Activated CD4-positive, alpha-beta T cell treated with anti-CD3 and anti-CD28 coated beads, Interleukin-2, amount 50 U/mL, for 24 hours (primary cell): Measurements from ENCODE around the gene ADSL.

Source experiments
- DNase-seq, 2 donors: peaks; one replicate each; pipeline ENCODE4 v3.0.0-alpha.2; 2020; ENCODE audit warnings: low read depth in 1 of 2, low spot score in 1 of 2

Gene ADSL

GRCh38 chr22:40403651-40404050, 57.4 kb downstream of the ADSL start:
- no peak for DNase-seq

DNA sequence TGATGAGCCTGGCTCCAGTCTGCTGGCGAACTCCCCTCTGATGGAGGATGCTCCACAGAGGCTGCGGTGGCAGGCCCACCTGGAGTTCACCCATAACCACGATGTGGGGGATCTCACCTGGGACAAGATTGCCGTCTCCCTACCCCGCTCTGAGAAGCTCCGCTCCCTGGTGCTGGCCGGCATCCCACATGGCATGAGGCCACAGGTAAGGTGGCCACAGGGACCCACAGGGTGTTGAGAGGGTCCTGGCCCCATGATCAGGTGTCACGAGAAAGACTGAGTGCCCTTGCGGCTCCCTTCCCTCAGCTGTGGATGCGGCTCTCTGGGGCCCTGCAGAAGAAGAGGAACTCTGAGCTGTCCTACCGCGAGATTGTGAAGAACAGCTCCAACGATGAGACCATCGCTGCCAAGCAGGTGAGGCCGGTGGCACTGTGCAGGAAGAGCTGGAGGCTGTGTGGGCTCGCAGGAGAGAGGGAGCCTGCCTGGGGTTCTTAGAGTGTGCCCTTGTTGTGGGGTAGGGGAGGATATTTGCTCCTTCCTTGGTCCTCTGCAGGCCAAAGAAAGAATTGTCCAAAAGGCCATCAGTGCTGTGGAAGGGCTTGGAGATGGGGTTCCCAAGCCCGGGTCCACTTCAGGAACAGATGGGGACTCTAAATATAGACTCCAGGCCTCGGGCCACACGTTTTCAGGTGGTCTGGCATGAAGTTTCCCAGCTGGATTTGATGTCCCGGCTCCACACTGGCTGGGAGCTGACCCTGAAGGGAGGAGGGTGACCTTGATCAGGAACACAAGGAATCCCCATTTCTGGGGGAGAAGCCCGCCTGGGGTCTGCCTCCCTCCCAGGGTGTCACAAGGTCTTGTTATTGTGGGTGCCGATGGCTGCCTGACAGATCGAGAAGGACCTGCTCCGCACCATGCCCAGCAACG, 58.2 kb downstream of the ADSL start:
- DNase-seq = no peak

- DNase-seq = no peak
Observed at GRCh38 chr22:40405178-40406062, 59.1 kb downstream of the ADSL start.

GRCh38 chr22:40406063-40406890, 60.0 kb downstream of the ADSL start:
- DNase-seq = no peak

- no peak for DNase-seq
Observed at GRCh38 chr22:40407021-40407761, 60.9 kb downstream of the ADSL start.

- no peak for DNase-seq
Observed at GRCh38 chr22:40407831-40408717, 61.8 kb downstream of the ADSL start.

DNA sequence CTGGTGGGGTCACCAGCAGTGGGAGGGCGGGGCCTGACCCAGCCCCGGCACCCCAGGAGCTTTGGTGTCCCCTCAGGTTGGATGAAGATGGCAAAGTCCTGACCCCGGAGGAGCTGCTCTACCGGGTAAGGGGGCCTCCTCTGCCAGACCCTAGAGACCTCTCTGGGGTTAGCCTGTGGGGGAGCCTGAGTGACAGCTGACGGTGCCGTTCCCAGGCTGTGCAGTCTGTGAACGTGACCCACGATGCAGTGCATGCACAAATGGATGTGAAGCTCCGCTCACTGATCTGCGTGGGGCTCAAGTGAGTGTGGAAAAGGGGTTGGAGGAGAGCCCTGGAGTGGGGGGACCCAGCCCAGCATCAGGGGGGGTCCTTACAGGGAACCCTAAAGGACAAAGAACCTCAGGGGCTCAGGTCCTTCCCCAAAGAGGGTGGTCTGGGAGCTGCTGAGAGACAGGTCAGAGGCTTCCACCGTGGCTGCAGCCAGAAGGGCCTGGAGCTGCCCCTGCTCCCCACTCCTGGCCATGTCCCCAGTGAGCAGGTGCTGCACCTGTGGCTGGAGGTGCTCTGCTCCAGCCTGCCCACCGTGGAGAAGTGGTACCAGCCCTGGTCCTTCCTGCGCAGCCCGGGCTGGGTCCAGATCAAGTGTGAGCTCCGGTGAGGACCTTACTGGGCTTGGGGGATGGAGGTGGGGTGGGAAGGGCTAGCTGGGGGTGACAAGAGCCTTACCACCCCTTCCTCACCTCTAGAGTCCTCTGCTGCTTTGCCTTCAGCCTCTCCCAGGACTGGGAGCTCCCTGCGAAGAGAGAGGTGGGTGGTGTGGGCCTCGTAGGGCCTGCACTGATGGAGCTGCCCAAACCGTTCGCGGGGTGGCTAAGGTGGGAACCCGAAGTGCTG, 62.7 kb downstream of the ADSL start:
- DNase-seq = no peak

DNA sequence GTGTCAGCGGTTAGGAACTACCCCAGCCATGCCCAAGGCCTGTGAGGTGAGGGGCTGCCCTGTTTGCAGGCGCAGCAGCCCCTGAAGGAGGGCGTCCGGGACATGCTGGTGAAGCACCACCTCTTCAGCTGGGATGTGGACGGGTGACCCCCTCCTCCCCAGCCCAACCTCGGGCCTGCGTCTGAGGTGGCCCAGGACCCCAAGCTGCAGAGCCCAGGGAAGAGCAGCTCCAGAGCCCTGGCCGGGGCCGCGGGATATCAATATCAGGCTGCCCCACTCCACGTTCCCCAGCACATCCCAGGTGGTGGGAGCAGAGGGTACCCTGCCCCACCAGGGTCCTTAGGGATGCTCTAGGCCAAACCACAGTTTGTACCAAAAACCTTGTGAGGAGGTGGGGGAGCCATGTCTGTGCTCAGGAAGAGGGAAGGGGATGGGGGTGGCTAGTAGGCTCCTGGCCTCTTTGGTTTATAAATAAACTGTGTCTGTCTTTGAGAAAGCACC, 63.4 kb downstream of the ADSL start:
- DNase-seq = no peak

DNA sequence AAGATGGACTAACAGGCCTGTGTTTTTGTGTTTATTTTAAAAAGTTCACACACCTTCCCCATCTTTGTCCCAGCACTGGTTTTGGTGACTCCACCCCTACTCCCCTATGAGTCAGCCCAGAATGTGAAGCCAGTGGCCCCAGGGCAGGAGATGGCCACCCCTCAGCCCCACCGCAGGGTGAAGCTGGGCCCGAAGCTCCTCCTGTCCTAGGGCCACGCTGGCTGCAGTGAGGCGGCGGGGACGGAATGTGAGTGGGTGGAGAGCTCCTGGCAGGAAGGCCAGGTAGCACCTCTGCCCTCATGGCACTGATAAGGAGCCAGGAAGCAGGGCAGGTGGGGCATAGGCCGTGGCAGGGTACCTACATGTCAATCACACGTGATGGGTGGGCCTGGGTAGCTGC, 64.0 kb downstream of the ADSL start:
- DNase-seq = no peak

DNA sequence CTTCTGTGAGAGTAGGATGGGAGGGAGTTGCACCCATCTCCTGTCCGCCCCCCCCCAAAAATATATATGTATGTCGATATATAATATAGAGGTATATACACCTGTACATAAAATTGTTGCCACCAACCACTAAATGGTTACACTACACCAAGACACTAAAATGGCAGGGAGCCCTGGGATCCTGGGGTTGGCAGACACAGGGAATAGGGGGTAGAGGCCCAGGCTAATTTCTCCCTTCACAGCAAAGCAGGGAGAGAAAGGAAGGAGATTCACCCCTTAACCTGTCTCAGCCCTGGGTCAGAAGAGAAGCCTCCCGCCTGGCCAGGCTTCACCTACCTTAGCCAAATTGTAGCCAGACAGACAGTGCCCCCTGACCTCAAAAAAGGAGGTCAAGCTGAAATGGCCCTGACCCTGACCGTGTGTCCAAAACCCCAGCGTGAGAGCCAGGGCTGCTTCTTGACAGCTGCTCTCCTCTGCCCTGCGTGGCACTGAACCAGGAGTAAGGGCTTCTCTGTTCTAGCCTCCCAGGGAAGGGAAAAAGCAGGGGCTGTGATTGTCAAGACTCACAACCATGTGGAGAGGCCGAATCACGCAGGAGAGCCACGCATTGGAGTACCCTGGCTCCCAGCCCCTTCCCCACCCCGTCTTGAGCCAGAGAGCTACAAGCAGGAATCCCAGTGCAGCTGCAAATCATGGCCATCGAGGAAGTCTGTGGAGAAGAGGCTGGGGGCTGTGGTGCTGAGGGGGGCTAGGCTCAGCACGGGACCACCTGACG, 64.6 kb downstream of the ADSL start:
- DNase-seq = no peak

GRCh38 chr22:40411506-40411861, 65.2 kb downstream of the ADSL start:
- no peak for DNase-seq

GRCh38 chr22:40412441-40412840, 66.1 kb downstream of the ADSL start:
- no peak for DNase-seq

GRCh38 chr22:40413873-40414272, 67.6 kb downstream of the ADSL start:
- DNase-seq = no peak

DNA sequence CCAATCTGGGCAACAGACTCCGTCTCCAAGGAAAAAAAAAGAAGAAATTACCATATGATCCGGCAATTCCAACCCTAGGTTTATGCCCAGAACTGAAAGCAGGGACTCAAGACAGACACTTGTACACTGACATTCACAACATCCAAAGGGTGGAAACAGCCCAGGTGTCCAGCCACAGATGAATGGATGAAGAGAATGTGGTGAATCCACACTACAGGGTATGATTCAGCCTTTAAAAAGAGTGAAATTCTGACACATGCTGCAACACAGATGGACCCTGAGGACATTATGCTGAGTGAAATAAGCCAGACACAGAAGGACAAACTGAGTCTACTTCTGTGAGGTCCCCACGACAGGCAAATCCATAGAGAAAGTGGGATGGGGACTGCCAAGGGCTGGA, 68.0 kb downstream of the ADSL start:
- DNase-seq = no peak

DNA sequence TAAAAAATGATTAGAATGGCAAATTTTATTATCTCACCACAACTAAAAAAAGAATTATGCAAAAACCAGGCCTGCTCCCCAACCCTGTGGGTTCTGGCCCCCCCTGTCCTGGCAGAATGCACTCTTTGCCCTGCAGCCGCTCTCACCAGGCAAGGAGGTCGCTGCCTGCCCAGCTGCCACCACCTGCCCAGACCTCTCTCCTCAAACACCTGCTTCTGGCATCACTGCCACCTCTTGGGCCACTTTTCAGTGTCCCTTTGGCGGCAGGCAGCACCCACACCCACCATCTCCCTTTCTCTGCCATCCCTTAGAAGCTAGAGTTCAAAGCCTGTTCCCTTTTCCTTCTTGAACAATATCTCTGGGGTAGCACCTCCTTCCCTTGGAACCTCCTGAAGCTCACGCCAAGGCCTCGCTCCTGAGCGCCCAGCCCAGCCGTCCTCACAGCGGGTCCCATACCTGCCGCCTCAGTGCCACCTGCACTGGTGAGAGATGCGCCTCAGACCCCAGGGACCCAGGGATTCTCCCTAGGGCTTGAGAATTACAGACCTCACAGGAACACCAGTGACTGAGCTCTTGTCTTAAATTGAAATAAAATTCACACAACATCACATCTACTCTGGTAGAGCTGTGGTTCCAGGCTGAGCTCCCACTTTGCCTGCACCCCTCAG, 68.7 kb downstream of the ADSL start:
- no peak for DNase-seq

DNA sequence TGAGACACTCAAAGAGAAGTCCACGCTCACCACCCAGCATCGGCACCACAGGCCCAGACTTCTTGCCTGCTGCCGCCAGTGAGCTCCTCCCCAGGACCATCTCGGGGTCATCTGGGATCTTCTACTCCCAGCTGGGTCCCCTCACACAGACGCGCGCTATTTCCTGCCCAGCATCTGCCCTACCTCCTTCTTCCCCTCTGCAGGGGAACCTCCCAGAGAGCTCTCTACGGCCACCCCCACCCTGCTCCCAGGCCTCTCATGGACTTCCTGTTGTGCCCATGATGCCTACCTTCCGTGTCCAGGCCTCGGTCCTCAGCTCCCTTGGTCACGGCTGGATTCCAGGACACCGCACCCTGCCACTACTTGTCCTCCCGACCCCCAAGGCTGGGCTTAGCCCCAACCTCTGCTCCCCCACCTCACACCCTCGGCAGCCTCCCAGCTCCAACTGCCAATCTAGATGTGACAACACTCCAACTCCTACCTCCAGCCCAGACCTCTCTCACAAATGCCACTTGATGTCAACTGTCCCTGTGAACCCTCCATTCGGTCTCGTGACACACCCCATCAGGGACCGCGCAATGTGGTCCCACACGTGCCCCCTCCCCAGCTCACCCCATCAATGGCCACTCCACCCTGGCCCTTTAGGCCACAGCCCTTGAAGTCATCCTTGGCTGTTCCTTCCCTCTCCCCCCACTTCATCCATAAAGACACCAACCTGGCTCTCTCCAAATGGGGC, 69.4 kb downstream of the ADSL start:
- DNase-seq = no peak

DNA sequence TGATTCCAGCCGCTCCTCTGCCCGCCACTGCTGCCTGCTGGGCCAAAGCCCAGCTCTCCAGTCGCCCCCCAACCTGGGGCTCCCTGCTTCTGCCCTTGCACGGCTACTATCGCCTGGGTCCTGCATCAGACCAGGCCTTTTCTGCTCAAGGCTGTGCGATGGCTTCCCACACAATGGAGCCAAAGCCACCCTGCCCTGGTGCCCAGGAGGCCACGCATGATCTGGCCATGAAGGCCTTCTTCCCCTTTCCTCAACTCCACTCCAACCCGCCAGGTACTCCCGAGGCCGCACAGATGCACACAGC, 69.9 kb downstream of the ADSL start:
- DNase-seq = no peak
